Tibial artery (tissue), 4 donors: Measurements from ENCODE around the gene DNAJA4.

Source experiments
- DNase-seq, 2 donors: peaks; one replicate each; pipeline ENCODE4 v3.0.0-alpha.2; 2019
- H3K27ac ChIP-seq, 2 donors: fragments of 200-600 bp; sonication (generic) in 1 of 2; 1 replicate in 1 of 2; 2 replicates in 1 of 2; pipeline ENCODE4 v1.5.1; 2018 to 2019; ENCODE audit warnings: mild to moderate bottlenecking in 1 of 2
- H3K27me3 ChIP-seq, 2 donors: fragments of 200-600 bp; sonication (generic) in 1 of 2; one replicate each; pipeline versions ENCODE4 v1.5.1 to v1.6.0; 2016 to 2019
- H3K36me3 ChIP-seq, 3 donors: fragments of 200-600 bp; sonication (generic) in 2 of 3; one replicate each; pipeline ENCODE4 v1.5.1; 2016 to 2019; ENCODE audit warnings: mild to moderate bottlenecking in 2 of 3
- H3K4me1 ChIP-seq, 4 donors: fragments of 200-600 bp; sonication (generic) in 2 of 4; 1 replicate in 3 of 4; 2 replicates in 1 of 4; pipeline ENCODE4 v1.5.1; 2016 to 2019
- H3K4me3 ChIP-seq, 2 donors: fragments of 200-600 bp; sonication (generic) in 1 of 2; 1 replicate in 1 of 2; 2 replicates in 1 of 2; pipeline ENCODE4 v1.5.1; 2018 to 2019; ENCODE audit warnings: mild to moderate bottlenecking in 2 of 2
- H3K9me3 ChIP-seq, 3 donors: fragments of 200-600 bp; sonication (generic) in 1 of 3; one replicate each; pipeline ENCODE4 v1.5.1; 2016 to 2019
- CTCF ChIP-seq, 2 experiments: fragments of 200-600 bp in 1 of 2; fragments of 450-650 bp in 1 of 2; IDR thresholded peaks; one replicate each; pipeline ENCODE4 v1.5.1; 2017 to 2019; ENCODE audit warnings: antibody characterized with exemption in 2 of 2, mild to moderate bottlenecking in 1 of 2, moderate library complexity in 1 of 2
- intact Hi-C: fragments of 100-400 bp; cut with DNase I; formaldehyde crosslinking; loops from one replicate; pipeline ENCODE4 v1.15.0; 2023; ENCODE audit warnings: low total_unique reads

Gene DNAJA4

GRCh38 chr15:78314181-78314581, 49.8 kb downstream of the DNAJA4 start:
- TF ChIP-seq CTCF (IDR thresholded peaks at IDR 0.05), result no peak
- Histone ChIP-seq H3K27me3 (peaks cover 0 to 34% of the 10 kb centered on the region in 2 donors), H3K4me3 (no peak overlapping the region), H3K27ac (no peak overlapping the region), H3K9me3 (no peaks in the 10 kb centered on the region), H3K4me1 (no peaks in the 10 kb centered on the region), H3K36me3 (no peaks in the 10 kb centered on the region)
- intact Hi-C loops, result loop anchor here (10.0 kb wide), 1 partner anchor 101 kb away; no protein-coding TSS in a partner anchor
- DNase-seq, result peak in 1 of 2 donors; percentile 37

- H3K36me3 ChIP-seq, result no peaks in the 10 kb centered on the region
- H3K4me3 ChIP-seq, result no peak overlapping the region
- H3K27ac ChIP-seq, result no peak overlapping the region
- no peak for TF ChIP-seq CTCF (IDR thresholded peaks at IDR 0.05)
- H3K4me1 ChIP-seq, result no peaks in the 10 kb centered on the region
- DNase-seq, result no peak
- intact Hi-C loops, result loop anchor here (10.0 kb wide), 1 partner anchor 99 kb away; no protein-coding TSS in a partner anchor
- H3K27me3 ChIP-seq, result peaks cover 0 to 35% of the 10 kb centered on the region in 2 donors
- no peaks in the 10 kb centered on the region for H3K9me3 ChIP-seq
Observed at GRCh38 chr15:78315686-78316282, 51.4 kb downstream of the DNAJA4 start.

GRCh38 chr15:78316283-78317083, 52.1 kb downstream of the DNAJA4 start:
- TF ChIP-seq CTCF (IDR thresholded peaks at IDR 0.05), result no peak
- H3K4me1 ChIP-seq, result no peaks in the 10 kb centered on the region
- H3K4me3 ChIP-seq, result no peak overlapping the region
- H3K36me3 ChIP-seq, result no peaks in the 10 kb centered on the region
- peaks cover 0 to 29% of the 10 kb centered on the region in 2 donors for H3K27me3 ChIP-seq
- no peak overlapping the region for H3K27ac ChIP-seq
- intact Hi-C loops, result loop anchor here (10.0 kb wide), 1 partner anchor 98 kb away; no protein-coding TSS in a partner anchor
- DNase-seq, result no peak
- H3K9me3 ChIP-seq, result no peaks in the 10 kb centered on the region

- Histone ChIP-seq H3K9me3 (no peaks in the 10 kb centered on the region), H3K4me1 (no peaks in the 10 kb centered on the region), H3K27ac (no peak overlapping the region), H3K27me3 (peaks cover 0 to 33% of the 10 kb centered on the region in 2 donors), H3K36me3 (no peaks in the 10 kb centered on the region), H3K4me3 (no peak overlapping the region)
- DNase-seq, result no peak
- TF ChIP-seq CTCF (IDR thresholded peaks at IDR 0.05), result no peak
- intact Hi-C loops, result loop anchor here (10.0 kb wide), 1 partner anchor 98 kb away; no protein-coding TSS in a partner anchor
Observed at GRCh38 chr15:78317145-78317836, 52.9 kb downstream of the DNAJA4 start.

GRCh38 chr15:78319588-78319987, 55.2 kb downstream of the DNAJA4 start:
- no peak overlapping the region for H3K27ac ChIP-seq
- TF ChIP-seq CTCF (IDR thresholded peaks at IDR 0.05), result no peak
- peaks cover 0 to 34% of the 10 kb centered on the region in 2 donors for H3K27me3 ChIP-seq
- DNase-seq, result no peak
- no peaks in the 10 kb centered on the region for H3K4me1 ChIP-seq
- no peaks in the 10 kb centered on the region for H3K36me3 ChIP-seq
- no peaks in the 10 kb centered on the region for H3K9me3 ChIP-seq
- intact Hi-C loops, result loop anchor here (10.0 kb wide), 1 partner anchor 95 kb away; no protein-coding TSS in a partner anchor
- no peak overlapping the region for H3K4me3 ChIP-seq
